Measurements from ENCODE around the gene METTL16.

METTL16 gene

GRCh38 chr17:2369551-2370210, 142.0 kb downstream of the METTL16 start:
- TF ChIP-seq RAD21 (IDR thresholded peaks at IDR 0.05; ENCODE audit: low read depth), result no peak
- no peak for TF ChIP-seq EP300 (IDR thresholded peaks at IDR 0.05; ENCODE audit: borderline replicate concordance)
- no peak for TF ChIP-seq FOXM1 (IDR thresholded peaks at IDR 0.05; ENCODE audit: borderline replicate concordance, low read depth)
- no peak for TF ChIP-seq CREB1 (IDR thresholded peaks at IDR 0.05; ENCODE audit: low read depth)
- TF ChIP-seq NFIC (IDR thresholded peaks at IDR 0.05), result no peak
- TF ChIP-seq YY1 (IDR thresholded peaks at IDR 0.05; ENCODE audit: low read depth), result no peak

- TF ChIP-seq EGR1 (IDR thresholded peaks at IDR 0.05) (no peak), EP300 (IDR thresholded peaks at IDR 0.05; ENCODE audit: borderline replicate concordance) (no peak), MAX (IDR thresholded peaks at IDR 0.05) (no peak), CREB1 (IDR thresholded peaks at IDR 0.05; ENCODE audit: low read depth) (no peak)
Observed at GRCh38 chr17:2369039-2369438, 142.6 kb downstream of the METTL16 start.

GRCh38 chr17:2368359-2368758, 143.3 kb downstream of the METTL16 start:
- TF ChIP-seq RAD21 (IDR thresholded peaks at IDR 0.05; ENCODE audit: low read depth), result no peak
- no peak for TF ChIP-seq TEAD4 (IDR thresholded peaks at IDR 0.05)
- no peak for TF ChIP-seq ZBTB7A (IDR thresholded peaks at IDR 0.05; ENCODE audit: low read depth)
- TF ChIP-seq USF1 (IDR thresholded peaks at IDR 0.05), result no peak
- TF ChIP-seq CEBPB (IDR thresholded peaks at IDR 0.05), result no peak
- TF ChIP-seq YY1 (IDR thresholded peaks at IDR 0.05; ENCODE audit: low read depth), result no peak
- no peak for TF ChIP-seq CREB1 (IDR thresholded peaks at IDR 0.05; ENCODE audit: low read depth)
- no peak for TF ChIP-seq FOXM1 (IDR thresholded peaks at IDR 0.05; ENCODE audit: borderline replicate concordance, low read depth)
- no peak for TF ChIP-seq MAX (IDR thresholded peaks at IDR 0.05)
- no peak for TF ChIP-seq TCF12 (IDR thresholded peaks at IDR 0.05; ENCODE audit: low read depth)
- TF ChIP-seq NFIC (IDR thresholded peaks at IDR 0.05), result no peak
- TF ChIP-seq TAF1 (IDR thresholded peaks at IDR 0.05; ENCODE audit: low read depth), result no peak
- no peak for TF ChIP-seq EGR1 (IDR thresholded peaks at IDR 0.05)
- no peak for TF ChIP-seq EP300 (IDR thresholded peaks at IDR 0.05; ENCODE audit: borderline replicate concordance)
- TF ChIP-seq REST (IDR thresholded peaks at IDR 0.05; ENCODE audit: low read depth), result no peak

- TF ChIP-seq RAD21 (IDR thresholded peaks at IDR 0.05; ENCODE audit: low read depth) (no peak), CREB1 (IDR thresholded peaks at IDR 0.05; ENCODE audit: low read depth) (no peak), FOXM1 (IDR thresholded peaks at IDR 0.05; ENCODE audit: borderline replicate concordance, low read depth) (no peak), TCF12 (IDR thresholded peaks at IDR 0.05; ENCODE audit: low read depth) (no peak), ZBTB7A (IDR thresholded peaks at IDR 0.05; ENCODE audit: low read depth) (no peak), CEBPB (IDR thresholded peaks at IDR 0.05) (no peak), USF1 (IDR thresholded peaks at IDR 0.05) (no peak), EGR1 (IDR thresholded peaks at IDR 0.05) (no peak), MAX (IDR thresholded peaks at IDR 0.05) (no peak), YY1 (IDR thresholded peaks at IDR 0.05; ENCODE audit: low read depth) (no peak), EP300 (IDR thresholded peaks at IDR 0.05; ENCODE audit: borderline replicate concordance) (no peak), NFIC (IDR thresholded peaks at IDR 0.05) (no peak), REST (IDR thresholded peaks at IDR 0.05; ENCODE audit: low read depth) (no peak), TAF1 (IDR thresholded peaks at IDR 0.05; ENCODE audit: low read depth) (no peak), TEAD4 (IDR thresholded peaks at IDR 0.05) (no peak)
Observed at GRCh38 chr17:2366747-2367494, 144.8 kb downstream of the METTL16 start.
